GM23338 (cell line): ENCODE data around the gene CYP46A1. TPM values are rescaled to one million over a fixed set of nuclear protein-coding genes. Genes with fewer than 3 reads are reported as not detected.

Experiments used
- ATAC-seq: fragments of 200-7000 bp; cut with Tn5 transposase; 3 replicates; pipeline ENCODE4 v1.9.1; 2020
- DNase-seq: peaks from one replicate; pipeline ENCODE4 v3.0.0-alpha.2; 2015; ENCODE audit warnings: low spot score
- H2AFZ ChIP-seq: fragments of 200-600 bp; sonication (generic); 2 replicates; pipeline ENCODE4 v1.8.0; 2016; ENCODE audit warnings: antibody characterized with exemption, mild to moderate bottlenecking, moderate library complexity
- H3F3A ChIP-seq: fragments of 200-600 bp; sonication (generic); replicated peaks from 2 replicates; pipeline ENCODE4 v1.8.0; 2017; ENCODE audit warnings: antibody characterized with exemption, mixed run types, low read depth
- H3K27ac ChIP-seq: fragments of 200-600 bp; sonication (generic); 2 replicates; pipeline ENCODE4 v1.6.1; 2016; ENCODE audit warnings: low read depth
- H3K27me3 ChIP-seq: fragments of 200-600 bp; sonication (generic); 2 replicates; pipeline ENCODE4 v1.8.0; 2016; ENCODE audit warnings: mild to moderate bottlenecking, mixed run types, moderate library complexity; ENCODE audit not compliant: insufficient read depth
- H3K36me3 ChIP-seq: fragments of 200-600 bp; sonication (generic); 2 replicates; pipeline ENCODE4 v1.8.0; 2016; ENCODE audit warnings: mild to moderate bottlenecking; ENCODE audit not compliant: insufficient read depth
- H3K4me1 ChIP-seq: fragments of 200-600 bp; sonication (generic); 2 replicates; pipeline ENCODE4 v1.8.0; 2016; ENCODE audit warnings: mild to moderate bottlenecking, moderate library complexity; ENCODE audit not compliant: insufficient read depth
- H3K4me2 ChIP-seq: fragments of 200-600 bp; sonication (generic); 2 replicates; pipeline ENCODE4 v1.7.1; 2017; ENCODE audit warnings: mixed run types
- H3K4me3 ChIP-seq: fragments of 200-600 bp; sonication (generic); 2 replicates; pipeline ENCODE4 v1.6.1; 2016; ENCODE audit warnings: mixed run types
- H3K79me2 ChIP-seq: fragments of 200-600 bp; sonication (generic); replicated peaks from 2 replicates; pipeline ENCODE4 v1.8.0; 2017; ENCODE audit warnings: mild to moderate bottlenecking; ENCODE audit not compliant: insufficient read depth
- H3K9me2 ChIP-seq: fragments of 200-600 bp; sonication (generic); 2 replicates; pipeline ENCODE4 v1.8.0; 2017; ENCODE audit not compliant: insufficient read depth
- H4K20me1 ChIP-seq: fragments of 200-600 bp; sonication (generic); replicated peaks from 2 replicates; pipeline ENCODE4 v1.8.0; 2017; ENCODE audit warnings: mild to moderate bottlenecking; ENCODE audit not compliant: insufficient read depth
- H3K27ac Mint-ChIP-seq: 2 replicates; pipeline ENCODE4 v1.8.0; 2020; ENCODE audit warnings: inconsistent platforms, mild to moderate bottlenecking, moderate library complexity, mixed read lengths
- H3K27me3 Mint-ChIP-seq: 3 replicates; pipeline ENCODE4 v1.8.0; 2022; ENCODE audit warnings: low read depth, mild to moderate bottlenecking, moderate library complexity, mixed read lengths, inconsistent platforms; ENCODE audit not compliant: insufficient read depth, poor library complexity
- H3K36me3 Mint-ChIP-seq: 3 replicates; pipeline ENCODE4 v1.8.0; 2021; ENCODE audit warnings: low read depth, mild to moderate bottlenecking, inconsistent platforms, moderate library complexity, mixed read lengths
- H3K4me1 Mint-ChIP-seq: 3 replicates; pipeline ENCODE4 v1.8.0; 2020; ENCODE audit warnings: mild to moderate bottlenecking, inconsistent platforms, mixed read lengths
- H3K4me3 Mint-ChIP-seq: 3 replicates; pipeline ENCODE4 v1.8.0; 2021; ENCODE audit warnings: moderate library complexity, mild to moderate bottlenecking, inconsistent platforms, mixed read lengths
- H3K9me3 Mint-ChIP-seq: 3 replicates; pipeline ENCODE4 v1.8.0; 2020; ENCODE audit warnings: moderate library complexity, mild to moderate bottlenecking, inconsistent platforms, mixed read lengths
- EZH2 ChIP-seq: fragments of 200-600 bp; sonication (generic); IDR thresholded peaks from one replicate; pipeline ENCODE4 v1.8.0; 2017; ENCODE audit warnings: antibody characterized with exemption, mild to moderate bottlenecking, low read depth; ENCODE audit not compliant: unreplicated experiment
- JUNB ChIP-seq: IDR thresholded peaks from one replicate; pipeline ENCODE4 v1.6.1; 2016; ENCODE audit warnings: antibody characterized with exemption; ENCODE audit not compliant: unreplicated experiment
- NANOG ChIP-seq: IDR thresholded peaks from 2 replicates; pipeline ENCODE4 v1.6.1; 2016; ENCODE audit warnings: antibody characterized with exemption, borderline replicate concordance
- STAT1 ChIP-seq: IDR thresholded peaks from one replicate; pipeline ENCODE4 v1.6.1; 2016; ENCODE audit warnings: antibody characterized with exemption; ENCODE audit not compliant: unreplicated experiment
- ZNF114 ChIP-seq: fragments of 250-450 bp; sonication (Bioruptor Pico); IDR thresholded peaks from 2 replicates; pipeline ENCODE4 v1.5.0; 2020; ENCODE audit warnings: mild to moderate bottlenecking, moderate library complexity
- ZNF331 ChIP-seq: fragments of 250-450 bp; sonication (Bioruptor Pico); IDR thresholded peaks from 2 replicates; pipeline ENCODE4 v1.5.0; 2020; ENCODE audit warnings: low read depth, mild to moderate bottlenecking, moderate library complexity
- polyA plus RNA-seq: library from polyadenylated mRNA; unstranded; fragments of >200 nt; fragmentation: Nextera tagmentation; extraction: Ambion mirVana; gene quantifications from 2 replicates; pipeline ENCODE4 v1.2.1, GENCODE V29; 2016
- total RNA-seq: library from RNA; depleted of rRNA; stranded (reverse); fragments of >200 nt; shearing (Covaris generic); gene quantifications from 2 replicates; pipeline ENCODE4 v1.2.3, GENCODE V29; 2014
- TF ChIP-seq, protein P1 (sequence below): fragments of 250-450 bp; sonication (Bioruptor Pico); IDR thresholded peaks from 2 replicates; pipeline ENCODE4 v1.5.0; 2020; ENCODE audit warnings: mild to moderate bottlenecking, moderate library complexity

CYP46A1 gene
- total and polyA plus RNA-seq, 2 experiments from 2014 or later: 0.59 to 0.66 TPM

DNA sequence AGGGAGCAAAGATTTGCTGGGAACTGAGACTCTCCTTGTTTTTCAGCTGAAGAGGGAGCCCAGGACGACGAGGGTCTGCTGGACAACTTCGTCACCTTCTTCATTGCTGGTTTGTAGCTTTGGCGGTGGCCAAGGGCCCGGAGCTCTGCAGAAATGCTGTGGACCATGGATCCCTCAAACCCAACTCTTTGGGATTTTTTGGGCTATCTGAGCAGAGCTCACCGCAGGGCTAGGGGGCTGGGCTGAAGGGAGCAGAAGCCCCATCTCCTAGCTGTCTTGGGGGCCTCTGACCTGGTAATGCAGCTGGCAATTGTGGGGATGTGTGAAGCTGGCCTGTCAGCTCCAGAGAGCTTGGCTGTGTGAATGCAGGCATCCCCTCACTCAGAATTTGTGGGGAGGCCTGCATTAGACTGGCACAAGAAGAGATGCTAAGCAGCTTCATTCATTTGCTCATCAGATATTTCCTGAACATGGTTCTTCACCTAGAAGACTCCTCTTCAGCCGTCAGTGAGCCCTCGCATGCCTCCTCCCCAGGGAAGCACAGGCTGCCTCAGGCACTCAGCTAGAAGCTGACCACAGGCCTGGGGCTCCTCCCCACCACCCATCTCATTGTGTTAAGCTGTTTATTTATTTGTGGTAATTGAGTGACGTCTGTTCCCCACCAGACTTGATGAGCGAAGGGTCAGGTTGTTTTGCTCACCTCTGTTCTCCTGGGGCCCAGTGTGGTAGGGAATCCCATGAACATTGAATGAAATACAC lies 32.2 kb downstream of the CYP46A1 start:
- H4K20me1 ChIP-seq: no peaks in the 10 kb centered on the region
- Mint-ChIP-seq H3K4me3 (no peak overlapping the region), H3K36me3 (no peaks in the 10 kb centered on the region), H3K4me1 (peaks cover 5% of the 10 kb centered on the region; the same call in 2 of the 3 replicates), H3K27me3 (peaks cover 10% of the 10 kb centered on the region), H3K9me3 (peaks cover 8% of the 10 kb centered on the region; the same call in 1 of the 3 replicates), H3K27ac (no peak overlapping the region)
- H3K4me1 ChIP-seq: no peaks in the 10 kb centered on the region
- no peaks in the 10 kb centered on the region for H3F3A ChIP-seq
- H3K27ac ChIP-seq: no peak overlapping the region
- H3K9me2 ChIP-seq: no peaks in the 10 kb centered on the region
- H2AFZ ChIP-seq: no peak overlapping the region
- TF ChIP-seq NANOG (no peak), ZNF114 (CRISPR knock-in tag) (no peak), JUNB (no peak), ZNF331 (CRISPR knock-in tag) (no peak), STAT1 (no peak), EZH2 (no peak)
- TF ChIP-seq, protein P1, sequence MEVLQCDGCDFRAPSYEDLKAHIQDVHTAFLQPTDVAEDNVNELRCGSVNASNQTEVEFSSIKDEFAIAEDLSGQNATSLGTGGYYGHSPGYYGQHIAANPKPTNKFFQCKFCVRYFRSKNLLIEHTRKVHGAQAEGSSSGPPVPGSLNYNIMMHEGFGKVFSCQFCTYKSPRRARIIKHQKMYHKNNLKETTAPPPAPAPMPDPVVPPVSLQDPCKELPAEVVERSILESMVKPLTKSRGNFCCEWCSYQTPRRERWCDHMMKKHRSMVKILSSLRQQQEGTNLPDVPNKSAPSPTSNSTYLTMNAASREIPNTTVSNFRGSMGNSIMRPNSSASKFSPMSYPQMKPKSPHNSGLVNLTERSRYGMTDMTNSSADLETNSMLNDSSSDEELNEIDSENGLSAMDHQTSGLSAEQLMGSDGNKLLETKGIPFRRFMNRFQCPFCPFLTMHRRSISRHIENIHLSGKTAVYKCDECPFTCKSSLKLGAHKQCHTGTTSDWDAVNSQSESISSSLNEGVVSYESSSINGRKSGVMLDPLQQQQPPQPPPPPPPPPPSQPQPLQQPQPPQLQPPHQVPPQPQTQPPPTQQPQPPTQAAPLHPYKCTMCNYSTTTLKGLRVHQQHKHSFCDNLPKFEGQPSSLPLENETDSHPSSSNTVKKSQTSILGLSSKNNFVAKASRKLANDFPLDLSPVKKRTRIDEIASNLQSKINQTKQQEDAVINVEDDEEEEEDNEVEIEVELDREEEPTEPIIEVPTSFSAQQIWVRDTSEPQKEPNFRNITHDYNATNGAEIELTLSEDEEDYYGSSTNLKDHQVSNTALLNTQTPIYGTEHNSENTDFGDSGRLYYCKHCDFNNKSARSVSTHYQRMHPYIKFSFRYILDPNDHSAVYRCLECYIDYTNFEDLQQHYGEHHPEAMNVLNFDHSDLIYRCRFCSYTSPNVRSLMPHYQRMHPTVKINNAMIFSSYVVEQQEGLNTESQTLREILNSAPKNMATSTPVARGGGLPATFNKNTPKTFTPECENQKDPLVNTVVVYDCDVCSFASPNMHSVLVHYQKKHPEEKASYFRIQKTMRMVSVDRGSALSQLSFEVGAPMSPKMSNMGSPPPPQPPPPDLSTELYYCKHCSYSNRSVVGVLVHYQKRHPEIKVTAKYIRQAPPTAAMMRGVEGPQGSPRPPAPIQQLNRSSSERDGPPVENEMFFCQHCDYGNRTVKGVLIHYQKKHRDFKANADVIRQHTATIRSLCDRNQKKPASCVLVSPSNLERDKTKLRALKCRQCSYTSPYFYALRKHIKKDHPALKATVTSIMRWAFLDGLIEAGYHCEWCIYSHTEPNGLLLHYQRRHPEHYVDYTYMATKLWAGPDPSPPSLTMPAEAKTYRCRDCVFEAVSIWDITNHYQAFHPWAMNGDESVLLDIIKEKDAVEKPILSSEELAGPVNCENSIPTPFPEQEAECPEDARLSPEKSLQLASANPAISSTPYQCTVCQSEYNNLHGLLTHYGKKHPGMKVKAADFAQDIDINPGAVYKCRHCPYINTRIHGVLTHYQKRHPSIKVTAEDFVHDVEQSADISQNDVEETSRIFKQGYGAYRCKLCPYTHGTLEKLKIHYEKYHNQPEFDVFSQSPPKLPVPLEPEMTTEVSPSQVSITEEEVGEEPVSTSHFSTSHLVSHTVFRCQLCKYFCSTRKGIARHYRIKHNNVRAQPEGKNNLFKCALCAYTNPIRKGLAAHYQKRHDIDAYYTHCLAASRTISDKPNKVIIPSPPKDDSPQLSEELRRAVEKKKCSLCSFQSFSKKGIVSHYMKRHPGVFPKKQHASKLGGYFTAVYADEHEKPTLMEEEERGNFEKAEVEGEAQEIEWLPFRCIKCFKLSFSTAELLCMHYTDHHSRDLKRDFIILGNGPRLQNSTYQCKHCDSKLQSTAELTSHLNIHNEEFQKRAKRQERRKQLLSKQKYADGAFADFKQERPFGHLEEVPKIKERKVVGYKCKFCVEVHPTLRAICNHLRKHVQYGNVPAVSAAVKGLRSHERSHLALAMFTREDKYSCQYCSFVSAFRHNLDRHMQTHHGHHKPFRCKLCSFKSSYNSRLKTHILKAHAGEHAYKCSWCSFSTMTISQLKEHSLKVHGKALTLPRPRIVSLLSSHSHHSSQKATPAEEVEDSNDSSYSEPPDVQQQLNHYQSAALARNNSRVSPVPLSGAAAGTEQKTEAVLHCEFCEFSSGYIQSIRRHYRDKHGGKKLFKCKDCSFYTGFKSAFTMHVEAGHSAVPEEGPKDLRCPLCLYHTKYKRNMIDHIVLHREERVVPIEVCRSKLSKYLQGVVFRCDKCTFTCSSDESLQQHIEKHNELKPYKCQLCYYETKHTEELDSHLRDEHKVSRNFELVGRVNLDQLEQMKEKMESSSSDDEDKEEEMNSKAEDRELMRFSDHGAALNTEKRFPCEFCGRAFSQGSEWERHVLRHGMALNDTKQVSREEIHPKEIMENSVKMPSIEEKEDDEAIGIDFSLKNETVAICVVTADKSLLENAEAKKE (CRISPR knock-in tag): no peak
- no peak overlapping the region for H3K4me3 ChIP-seq
- H3K4me2 ChIP-seq: no peak overlapping the region
- ATAC-seq: no peak
- no peak for DNase-seq
- H3K79me2 ChIP-seq: no peaks in the 10 kb centered on the region
- no peaks in the 10 kb centered on the region for H3K36me3 ChIP-seq
- no peaks in the 10 kb centered on the region for H3K27me3 ChIP-seq
